ENCODE measurements around the gene CCDC30.

Gene CCDC30

DNA sequence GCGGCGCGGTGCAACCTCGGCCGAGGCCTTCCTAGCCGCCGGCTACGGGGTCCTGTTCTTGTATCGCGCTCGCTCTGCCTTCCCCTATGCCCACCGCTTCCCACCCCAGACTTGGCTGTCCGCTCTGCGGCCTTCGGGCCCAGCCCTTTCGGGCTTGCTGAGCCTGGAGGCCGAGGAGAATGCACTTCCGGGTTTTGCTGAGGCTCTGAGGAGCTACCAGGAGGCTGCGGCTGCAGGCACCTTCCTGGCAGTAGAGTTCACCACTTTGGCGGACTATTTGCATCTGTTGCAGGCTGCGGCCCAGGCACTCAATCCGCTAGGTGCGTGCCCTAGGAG lies 6.4 kb upstream of the CCDC30 start:
- peaks cover 23% of the 10 kb centered on the region for H3K79me2 ChIP-seq (ENCODE audit: insufficient read depth, low read length)
- peaks cover 17% of the 10 kb centered on the region for H3K4me1 ChIP-seq (ENCODE audit: insufficient read depth, low read length, poor library complexity, severe bottlenecking)
- H3K4me2 ChIP-seq (ENCODE audit: low read depth, low read length, poor library complexity, severe bottlenecking): peak overlapping the region; percentile 97
- peaks cover 8% of the 10 kb centered on the region for H4K20me1 ChIP-seq (ENCODE audit: insufficient read depth, low read length, poor library complexity, severe bottlenecking)
- H3K9me3 ChIP-seq (ENCODE audit: insufficient read depth, low read depth, low read length): no peaks in the 10 kb centered on the region
- H3F3A ChIP-seq (ENCODE audit: low read depth): no peaks in the 10 kb centered on the region
- H3K36me3 ChIP-seq (ENCODE audit: insufficient read depth, low read length): peaks cover 4% of the 10 kb centered on the region; the same call in 1 of the 2 replicates
- peak overlapping the region; percentile 98 for H2AFZ ChIP-seq (ENCODE audit: low read length)
- no peaks in the 10 kb centered on the region for H3K27me3 ChIP-seq (ENCODE audit: insufficient read depth, low read length, poor library complexity, severe bottlenecking)
- H3K9me2 ChIP-seq (replicated peaks; ENCODE audit: low read depth, low read length): no peaks in the 10 kb centered on the region
- TF ChIP-seq EZH2phosphoT487 (IDR thresholded peaks at IDR 0.05; ENCODE audit: borderline replicate concordance): no peak
- TF ChIP-seq, protein P1, sequence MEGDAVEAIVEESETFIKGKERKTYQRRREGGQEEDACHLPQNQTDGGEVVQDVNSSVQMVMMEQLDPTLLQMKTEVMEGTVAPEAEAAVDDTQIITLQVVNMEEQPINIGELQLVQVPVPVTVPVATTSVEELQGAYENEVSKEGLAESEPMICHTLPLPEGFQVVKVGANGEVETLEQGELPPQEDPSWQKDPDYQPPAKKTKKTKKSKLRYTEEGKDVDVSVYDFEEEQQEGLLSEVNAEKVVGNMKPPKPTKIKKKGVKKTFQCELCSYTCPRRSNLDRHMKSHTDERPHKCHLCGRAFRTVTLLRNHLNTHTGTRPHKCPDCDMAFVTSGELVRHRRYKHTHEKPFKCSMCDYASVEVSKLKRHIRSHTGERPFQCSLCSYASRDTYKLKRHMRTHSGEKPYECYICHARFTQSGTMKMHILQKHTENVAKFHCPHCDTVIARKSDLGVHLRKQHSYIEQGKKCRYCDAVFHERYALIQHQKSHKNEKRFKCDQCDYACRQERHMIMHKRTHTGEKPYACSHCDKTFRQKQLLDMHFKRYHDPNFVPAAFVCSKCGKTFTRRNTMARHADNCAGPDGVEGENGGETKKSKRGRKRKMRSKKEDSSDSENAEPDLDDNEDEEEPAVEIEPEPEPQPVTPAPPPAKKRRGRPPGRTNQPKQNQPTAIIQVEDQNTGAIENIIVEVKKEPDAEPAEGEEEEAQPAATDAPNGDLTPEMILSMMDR (conservative IDR thresholded peaks at IDR 0.05; ENCODE audit: low read length): no peak
- H3K9ac ChIP-seq (ENCODE audit: low read depth, low read length, poor library complexity, severe bottlenecking): peak overlapping the region; percentile 89
- H3K4me3 ChIP-seq (ENCODE audit: low read length, poor library complexity, severe bottlenecking): peak overlapping the region; percentile 88

DNA sequence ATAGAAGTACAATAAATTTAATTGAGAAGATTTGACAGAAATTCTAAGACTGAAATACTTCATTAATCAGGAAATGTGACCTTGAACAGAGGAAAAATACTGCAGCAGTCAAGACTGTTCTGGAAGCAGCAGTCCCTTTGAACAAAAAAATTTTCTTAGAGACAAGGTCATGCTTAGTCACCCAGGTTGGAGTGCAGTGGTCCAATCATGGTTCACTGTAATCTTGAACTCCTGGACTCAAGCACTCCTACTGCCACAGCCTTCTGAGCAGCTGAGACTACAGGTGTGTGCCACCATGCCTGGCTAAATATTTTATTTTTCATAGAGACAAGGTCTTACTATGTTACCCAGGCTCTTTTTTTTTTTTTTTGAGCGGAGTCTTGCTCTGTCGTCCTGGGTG lies 1.9 kb upstream of the CCDC30 start:
- no peak overlapping the region for H3K4me3 ChIP-seq (ENCODE audit: low read length, poor library complexity, severe bottlenecking)
- H3K9me2 ChIP-seq (replicated peaks; ENCODE audit: low read depth, low read length): no peaks in the 10 kb centered on the region
- H3K4me1 ChIP-seq (ENCODE audit: insufficient read depth, low read length, poor library complexity, severe bottlenecking): peaks cover 25% of the 10 kb centered on the region
- peaks cover 4% of the 10 kb centered on the region; the same call in 1 of the 2 replicates for H3K36me3 ChIP-seq (ENCODE audit: insufficient read depth, low read length)
- H4K20me1 ChIP-seq (ENCODE audit: insufficient read depth, low read length, poor library complexity, severe bottlenecking): peaks cover 8% of the 10 kb centered on the region
- peaks cover 23% of the 10 kb centered on the region for H3K79me2 ChIP-seq (ENCODE audit: insufficient read depth, low read length)
- no peak overlapping the region for H3K4me2 ChIP-seq (ENCODE audit: low read depth, low read length, poor library complexity, severe bottlenecking)
- H3K9ac ChIP-seq (ENCODE audit: low read depth, low read length, poor library complexity, severe bottlenecking): no peak overlapping the region
- no peaks in the 10 kb centered on the region for H3F3A ChIP-seq (ENCODE audit: low read depth)
- no peak overlapping the region for H2AFZ ChIP-seq (ENCODE audit: low read length)
- no peaks in the 10 kb centered on the region for H3K27me3 ChIP-seq (ENCODE audit: insufficient read depth, low read length, poor library complexity, severe bottlenecking)
- H3K9me3 ChIP-seq (ENCODE audit: insufficient read depth, low read depth, low read length): no peaks in the 10 kb centered on the region
- TF ChIP-seq, protein P1 (conservative IDR thresholded peaks at IDR 0.05; ENCODE audit: low read length): no peak
- no peak for TF ChIP-seq EZH2phosphoT487 (IDR thresholded peaks at IDR 0.05; ENCODE audit: borderline replicate concordance)

DNA sequence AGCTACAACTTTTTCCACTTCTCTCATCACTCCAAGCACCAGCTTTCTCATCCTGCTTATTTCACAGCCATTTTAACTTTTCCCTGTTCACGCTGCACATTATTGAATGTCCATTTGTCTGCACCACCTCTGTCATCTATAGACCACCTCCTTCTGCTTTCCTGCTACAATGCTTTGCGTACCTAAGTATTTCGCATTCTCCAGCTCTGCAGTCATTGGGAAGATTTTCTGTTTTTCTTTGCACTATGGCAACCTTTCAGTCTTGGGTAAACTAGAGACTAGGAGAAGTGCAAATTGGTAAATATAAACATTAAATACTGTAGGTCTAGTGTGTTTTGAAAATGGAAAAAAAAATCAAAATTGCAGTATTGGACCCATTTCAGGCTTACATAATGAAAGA lies 835 bp downstream of the CCDC30 start:
- Histone ChIP-seq H3K4me1 (ENCODE audit: insufficient read depth, low read length, poor library complexity, severe bottlenecking) (peaks cover 8% of the 10 kb centered on the region), H2AFZ (ENCODE audit: low read length) (no peak overlapping the region), H3K79me2 (ENCODE audit: insufficient read depth, low read length) (peaks cover under 1% of the 10 kb centered on the region; the same call in 1 of the 2 replicates), H3K9ac (ENCODE audit: low read depth, low read length, poor library complexity, severe bottlenecking) (no peak overlapping the region), H3K9me3 (ENCODE audit: insufficient read depth, low read depth, low read length) (no peaks in the 10 kb centered on the region), H3K4me2 (ENCODE audit: low read depth, low read length, poor library complexity, severe bottlenecking) (no peak overlapping the region), H3K4me3 (ENCODE audit: low read length, poor library complexity, severe bottlenecking) (no peak overlapping the region), H3F3A (ENCODE audit: low read depth) (no peaks in the 10 kb centered on the region), H3K9me2 (replicated peaks; ENCODE audit: low read depth, low read length) (no peaks in the 10 kb centered on the region), H3K27me3 (ENCODE audit: insufficient read depth, low read length, poor library complexity, severe bottlenecking) (peaks cover 8% of the 10 kb centered on the region), H3K36me3 (ENCODE audit: insufficient read depth, low read length) (no peaks in the 10 kb centered on the region), H4K20me1 (ENCODE audit: insufficient read depth, low read length, poor library complexity, severe bottlenecking) (no peaks in the 10 kb centered on the region)
- TF ChIP-seq, protein P1 (conservative IDR thresholded peaks at IDR 0.05; ENCODE audit: low read length): no peak
- no peak for TF ChIP-seq EZH2phosphoT487 (IDR thresholded peaks at IDR 0.05; ENCODE audit: borderline replicate concordance)
